ENCODE results near the gene RARG. TPM values are rescaled to one million over a fixed set of nuclear protein-coding genes. Genes with fewer than 3 reads are reported as not detected.
"Not testable (repeated sequence)": the region's sequence is repeated elsewhere in the genome, so short reads cannot be mapped to it uniquely, and the experiment has no call there.

RARG gene
- polyA plus RNA-seq, 1 donor (not counting 4 experiments of a cell fraction or from before 2014, with no cell fraction given) = 26.4 TPM

GRCh38 chr12:53179687-53180219 is 52.3 kb downstream of the RARG start:
- H3K4me2 ChIP-seq (ENCODE audit: control insufficient read depth, extremely low read depth, insufficient read depth, low read depth, low read length) = peak overlapping the region; percentile 96
- no peaks in the 10 kb centered on the region for H4K20me1 ChIP-seq (ENCODE audit: control insufficient read depth, extremely low read depth, insufficient read depth, low read length)
- no peak for TF ChIP-seq EZH2 (IDR thresholded peaks at IDR 0.05; ENCODE audit: low read length)
- H3K4me1 ChIP-seq (ENCODE audit: control insufficient read depth, extremely low read depth, insufficient read depth, low read length) = peaks cover 23% of the 10 kb centered on the region
- peak overlapping the region; percentile 94 for H3K9ac ChIP-seq (ENCODE audit: control insufficient read depth, extremely low read depth, insufficient read depth, low read length)
- H3K36me3 ChIP-seq (ENCODE audit: control insufficient read depth in 2 of 2, extremely low read depth in 1 of 2, insufficient read depth in 2 of 2, low read length in 2 of 2) = peaks cover 11 to 15% of the 10 kb centered on the region in 2 experiments
- H3K4me3 ChIP-seq (ENCODE audit: control insufficient read depth in 2 of 3, extremely low read depth in 1 of 3, insufficient read depth in 2 of 3, low read depth in 1 of 3, low read length in 3 of 3) = peak overlapping the region; percentile 72 to 89 (median 82)
- no peaks in the 10 kb centered on the region for H3K9me1 ChIP-seq (ENCODE audit: control insufficient read depth, extremely low read depth, insufficient read depth, low read length)
- peak overlapping the region; percentile 93 for H3K27ac ChIP-seq (ENCODE audit: control insufficient read depth, insufficient read depth, low read length)
- no peaks in the 10 kb centered on the region for H3K27me3 ChIP-seq (ENCODE audit: control insufficient read depth, extremely low read depth, insufficient read depth, low read length)
- dilution Hi-C loops (cut with MboI; ENCODE audit: extremely low pct_ligation_motif_present, low sequenced_read_pairs) = no loop called here
- H3K79me2 ChIP-seq (ENCODE audit: control insufficient read depth, insufficient read depth, low read length) = peaks cover 14% of the 10 kb centered on the region
- no peaks in the 10 kb centered on the region for H3K9me3 ChIP-seq (ENCODE audit: control insufficient read depth, low read depth, low read length)
- FAIRE-seq (no peak), DNase-seq (ENCODE audit: low read depth, low spot score) (no peak)
- peak overlapping the region; percentile 97 for H2AFZ ChIP-seq (ENCODE audit: control insufficient read depth, low read length)

- H3K4me3 ChIP-seq (ENCODE audit: control insufficient read depth in 2 of 3, extremely low read depth in 1 of 3, insufficient read depth in 2 of 3, low read depth in 1 of 3, low read length in 3 of 3); H3K27ac ChIP-seq (ENCODE audit: control insufficient read depth, insufficient read depth, low read length); H3K27me3 ChIP-seq (ENCODE audit: control insufficient read depth, extremely low read depth, insufficient read depth, low read length); H3K9me3 ChIP-seq (ENCODE audit: control insufficient read depth, low read depth, low read length); FAIRE-seq; H3K9me1 ChIP-seq (ENCODE audit: control insufficient read depth, extremely low read depth, insufficient read depth, low read length); H4K20me1 ChIP-seq (ENCODE audit: control insufficient read depth, extremely low read depth, insufficient read depth, low read length); H3K4me2 ChIP-seq (ENCODE audit: control insufficient read depth, extremely low read depth, insufficient read depth, low read depth, low read length); H3K9ac ChIP-seq (ENCODE audit: control insufficient read depth, extremely low read depth, insufficient read depth, low read length); dilution Hi-C loops (cut with MboI; ENCODE audit: extremely low pct_ligation_motif_present, low sequenced_read_pairs); DNase-seq (ENCODE audit: low read depth, low spot score); H2AFZ ChIP-seq (ENCODE audit: control insufficient read depth, low read length): not testable (repeated sequence)
- Histone ChIP-seq H3K36me3 (ENCODE audit: control insufficient read depth in 2 of 2, extremely low read depth in 1 of 2, insufficient read depth in 2 of 2, low read length in 2 of 2) (peaks cover 9 to 11% of the 10 kb centered on the region in 2 experiments), H3K79me2 (ENCODE audit: control insufficient read depth, insufficient read depth, low read length) (peaks cover 14% of the 10 kb centered on the region), H3K4me1 (ENCODE audit: control insufficient read depth, extremely low read depth, insufficient read depth, low read length) (peaks cover 23% of the 10 kb centered on the region)
Observed at GRCh38 chr12:53178803-53179202, 53.2 kb downstream of the RARG start.

GRCh38 chr12:53177447-53177846 is 54.6 kb downstream of the RARG start:
- peaks cover 27% of the 10 kb centered on the region for H3K4me1 ChIP-seq (ENCODE audit: control insufficient read depth, extremely low read depth, insufficient read depth, low read length)
- H4K20me1 ChIP-seq (ENCODE audit: control insufficient read depth, extremely low read depth, insufficient read depth, low read length); dilution Hi-C loops (cut with MboI; ENCODE audit: extremely low pct_ligation_motif_present, low sequenced_read_pairs); FAIRE-seq; H3K9me3 ChIP-seq (ENCODE audit: control insufficient read depth, low read depth, low read length); H3K79me2 ChIP-seq (ENCODE audit: control insufficient read depth, insufficient read depth, low read length); H3K9ac ChIP-seq (ENCODE audit: control insufficient read depth, extremely low read depth, insufficient read depth, low read length); DNase-seq (ENCODE audit: low read depth, low spot score); H3K4me3 ChIP-seq (ENCODE audit: control insufficient read depth in 2 of 3, extremely low read depth in 1 of 3, insufficient read depth in 2 of 3, low read depth in 1 of 3, low read length in 3 of 3); H3K27me3 ChIP-seq (ENCODE audit: control insufficient read depth, extremely low read depth, insufficient read depth, low read length); H3K4me2 ChIP-seq (ENCODE audit: control insufficient read depth, extremely low read depth, insufficient read depth, low read depth, low read length); H3K36me3 ChIP-seq (ENCODE audit: control insufficient read depth in 2 of 2, extremely low read depth in 1 of 2, insufficient read depth in 2 of 2, low read length in 2 of 2); H2AFZ ChIP-seq (ENCODE audit: control insufficient read depth, low read length); H3K9me1 ChIP-seq (ENCODE audit: control insufficient read depth, extremely low read depth, insufficient read depth, low read length); H3K27ac ChIP-seq (ENCODE audit: control insufficient read depth, insufficient read depth, low read length): not testable (repeated sequence)
